Measurements from ENCODE around the gene UBE2I.
A peak's percentile ranks its signal among the peaks of the same experiment; 100 is the strongest.
"Not testable (repeated sequence)": the region's sequence is repeated elsewhere in the genome, so short reads cannot be mapped to it uniquely, and the experiment has no call there.

The UBE2I gene

GRCh38 chr16:1292808-1293207, 16.6 kb upstream of the UBE2I start:
- DNase-seq (ENCODE audit: low read depth, low spot score): not testable (repeated sequence)

- no peak for DNase-seq (ENCODE audit: low read depth, low spot score)
Measured at GRCh38 chr16:1293921-1294656, 15.3 kb upstream of the UBE2I start.

GRCh38 chr16:1295465-1295864, 14.0 kb upstream of the UBE2I start:
- DNase-seq (ENCODE audit: low read depth, low spot score): no peak

DNA sequence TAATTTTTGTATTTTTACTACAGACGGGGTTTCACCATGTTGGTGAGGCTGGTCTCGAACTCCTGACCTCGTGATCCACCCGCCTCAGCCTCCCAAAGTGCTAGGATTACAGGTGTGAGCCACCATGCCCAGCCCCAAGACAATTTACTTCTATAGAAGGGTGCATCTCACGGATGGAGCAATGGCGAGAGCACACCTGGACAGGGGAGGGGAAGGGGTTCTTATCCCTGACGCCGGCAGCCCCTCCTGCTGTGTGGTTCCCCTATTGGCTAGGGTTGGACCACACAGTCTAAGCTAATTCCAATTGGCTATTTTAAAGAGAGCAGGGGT, 12.8 kb upstream of the UBE2I start:
- DNase-seq (ENCODE audit: low read depth, low spot score): not testable (repeated sequence)

DNA sequence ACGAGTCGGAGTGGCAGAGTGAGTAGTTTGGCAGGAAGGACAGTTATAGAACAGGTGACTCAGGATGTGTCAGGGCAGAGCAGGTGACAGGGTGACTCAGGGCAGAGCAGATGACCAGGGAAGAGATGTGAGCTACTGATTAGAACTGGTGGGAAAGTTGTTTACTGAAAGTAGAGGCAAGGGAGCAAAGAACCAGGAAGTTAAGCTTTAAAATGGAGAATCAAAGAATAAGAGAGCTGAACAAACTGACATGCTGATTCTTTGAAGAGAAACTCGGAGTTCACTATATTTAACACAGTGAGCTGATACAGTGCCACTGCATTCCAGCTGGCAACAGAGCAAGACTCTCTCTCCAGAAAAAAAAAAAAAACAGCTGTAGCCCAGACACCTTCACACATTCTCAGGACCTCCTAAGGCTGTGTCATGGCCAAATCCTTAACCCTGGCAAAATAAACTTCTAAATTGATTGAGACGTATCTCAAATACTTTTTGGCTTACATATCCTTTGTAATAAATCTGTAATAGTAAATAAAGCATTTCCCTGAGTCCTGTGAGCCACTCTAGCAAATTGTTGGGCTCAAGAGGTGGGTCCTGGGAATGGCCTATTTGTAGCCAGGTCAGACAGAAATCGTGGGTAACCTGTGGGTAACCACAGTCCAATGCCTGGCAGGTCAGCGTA, 12.3 kb upstream of the UBE2I start:
- DNase-seq (ENCODE audit: low read depth, low spot score): peak; percentile 41

DNA sequence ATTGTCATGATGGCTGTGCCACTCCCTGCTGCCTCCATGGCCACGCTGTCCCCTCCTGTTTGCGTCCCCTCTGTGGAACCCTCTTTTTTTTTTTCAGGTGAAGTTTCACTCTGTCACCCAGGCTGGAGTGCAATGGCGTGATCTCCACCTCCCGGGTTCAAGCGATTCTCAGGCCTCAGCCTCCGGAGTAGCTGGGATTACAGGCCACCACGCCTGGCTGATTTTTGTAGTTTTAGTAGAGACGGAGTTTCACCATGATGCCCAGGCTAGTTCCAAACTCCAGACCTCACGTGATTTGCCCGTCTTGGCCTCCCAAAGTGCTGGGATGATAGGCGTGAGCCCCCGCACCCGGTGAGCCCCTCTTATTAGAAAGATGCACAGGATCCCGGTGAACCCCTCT, 11.0 kb upstream of the UBE2I start:
- DNase-seq (ENCODE audit: low read depth, low spot score): no peak

DNA sequence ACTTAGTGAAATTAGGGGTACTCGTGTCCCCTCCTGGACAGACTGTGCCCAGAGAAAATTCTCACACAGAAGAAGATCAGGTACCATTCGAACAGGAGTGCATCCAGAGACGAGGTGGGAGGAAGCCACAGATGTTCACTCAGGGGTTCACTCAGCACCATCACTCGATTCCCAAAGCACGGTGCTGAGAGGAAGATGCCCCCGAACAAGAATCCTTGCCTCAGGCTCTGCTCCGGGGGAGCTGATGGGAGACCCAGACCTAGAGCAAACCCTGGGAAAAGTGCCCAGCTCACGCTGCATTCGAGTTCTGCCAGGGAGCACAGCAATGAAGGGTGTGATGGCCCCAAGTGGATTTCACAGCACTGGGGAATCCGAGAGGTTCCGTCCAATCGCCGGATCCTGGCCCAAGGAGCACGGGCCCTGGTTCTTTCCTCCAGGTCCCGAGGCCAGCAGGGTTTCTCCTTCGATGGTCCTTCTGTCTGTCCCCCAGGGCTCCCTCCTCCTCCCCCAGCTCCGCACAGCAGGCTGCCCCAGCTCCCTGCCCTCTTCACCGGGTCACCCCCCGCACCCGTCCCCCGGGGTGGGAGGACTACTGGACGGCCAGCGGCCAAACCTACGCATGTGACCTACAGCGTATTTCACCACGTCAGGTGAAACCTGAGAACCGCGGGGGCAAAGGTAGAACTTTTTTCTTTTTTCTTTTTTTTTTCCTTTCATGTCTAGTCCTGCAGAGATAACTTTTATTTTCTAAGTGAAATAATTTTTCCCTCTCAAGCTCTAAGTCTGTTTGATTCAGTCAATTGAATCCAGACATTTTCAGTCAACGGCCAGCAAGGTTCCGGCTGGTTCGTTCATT, 10.2 kb upstream of the UBE2I start:
- DNase-seq (ENCODE audit: low read depth, low spot score): no peak

- no peak for DNase-seq (ENCODE audit: low read depth, low spot score)
Measured at GRCh38 chr16:1299868-1300203, 9.6 kb upstream of the UBE2I start.

DNA sequence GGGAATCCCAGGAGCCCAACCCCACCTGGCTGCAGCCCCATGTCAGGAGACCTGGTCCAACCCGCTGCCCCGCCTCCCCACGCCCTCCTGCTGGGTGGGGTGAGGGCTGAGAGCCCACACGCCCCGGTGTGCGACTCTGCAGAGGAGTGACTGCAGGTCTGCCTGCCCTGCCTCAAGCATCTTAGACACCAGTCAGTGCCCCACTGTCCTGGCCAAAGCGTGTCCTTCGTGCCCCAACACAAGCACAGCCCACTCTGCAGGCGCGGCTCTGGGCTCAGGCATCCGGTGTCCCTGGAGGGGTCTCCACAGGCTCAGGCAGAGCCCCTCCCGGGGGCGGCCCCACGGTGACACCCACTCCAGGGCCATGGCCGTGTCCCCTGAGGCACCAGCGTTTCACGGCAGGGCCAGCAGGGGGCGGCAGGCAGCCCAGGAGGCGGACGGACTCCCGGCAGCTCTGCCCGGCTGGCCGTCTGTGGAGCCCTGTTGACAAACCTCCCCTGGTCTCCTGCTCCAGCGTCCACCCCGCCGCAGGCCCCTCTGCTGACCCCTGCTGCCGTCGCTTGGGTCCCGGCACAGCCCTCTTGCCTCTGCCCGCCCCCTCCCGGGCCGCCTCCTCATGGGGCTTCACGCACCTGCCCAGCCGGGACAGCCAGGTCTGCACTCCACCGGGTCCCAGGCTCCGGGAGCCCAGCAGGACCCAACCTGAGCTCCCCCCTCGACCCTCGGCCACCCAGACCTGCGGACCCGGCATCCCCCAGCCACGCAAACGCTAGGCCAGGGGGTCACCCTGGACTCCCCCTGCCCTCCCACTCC, 8.6 kb upstream of the UBE2I start:
- DNase-seq (ENCODE audit: low read depth, low spot score): peak; percentile 78

GRCh38 chr16:1301562-1301961, 7.9 kb upstream of the UBE2I start:
- no peak for DNase-seq (ENCODE audit: low read depth, low spot score)

GRCh38 chr16:1305823-1306222, 3.6 kb upstream of the UBE2I start:
- DNase-seq (ENCODE audit: low read depth, low spot score): no peak

DNA sequence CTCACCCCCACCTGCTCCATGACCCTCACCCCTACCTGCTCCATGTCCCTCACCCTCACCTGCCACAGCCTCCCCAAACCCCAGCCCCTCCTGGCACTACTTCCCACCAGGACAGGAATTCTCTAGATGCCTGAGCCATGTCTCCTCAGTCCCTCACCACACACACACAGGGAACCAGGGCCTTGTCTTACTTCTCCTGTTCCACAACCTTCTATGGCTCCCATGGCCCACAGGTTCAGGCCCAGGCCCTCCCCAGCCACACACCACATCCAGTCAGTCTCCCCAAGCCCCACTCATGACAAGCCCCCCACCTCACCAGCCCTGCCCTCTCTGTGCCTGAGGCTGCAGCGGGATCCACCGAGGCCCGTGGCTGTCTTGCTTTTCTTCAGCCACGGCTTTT, 3.1 kb upstream of the UBE2I start:
- DNase-seq (ENCODE audit: low read depth, low spot score): no peak

- DNase-seq (ENCODE audit: low read depth, low spot score): no peak
Measured at GRCh38 chr16:1308036-1308976, 1.1 kb upstream of the UBE2I start.

GRCh38 chr16:1309888-1310831, 724 bp downstream of the UBE2I start:
- DNase-seq (ENCODE audit: low read depth, low spot score): peak; percentile 49

- peak; percentile 51 for DNase-seq (ENCODE audit: low read depth, low spot score)
Measured at GRCh38 chr16:1310832-1311200, 1.4 kb downstream of the UBE2I start.

GRCh38 chr16:1311212-1311737, 1.8 kb downstream of the UBE2I start:
- no peak for DNase-seq (ENCODE audit: low read depth, low spot score)

- no peak for DNase-seq (ENCODE audit: low read depth, low spot score)
Measured at GRCh38 chr16:1311738-1312466, 2.5 kb downstream of the UBE2I start.

GRCh38 chr16:1312467-1312816, 3.0 kb downstream of the UBE2I start:
- no peak for DNase-seq (ENCODE audit: low read depth, low spot score)

GRCh38 chr16:1312903-1313302, 3.5 kb downstream of the UBE2I start:
- no peak for DNase-seq (ENCODE audit: low read depth, low spot score)

Data from astrocyte of the hippocampus (primary cell).